Tibial nerve (tissue), 4 donors: ENCODE measurements around the gene SERPING1.

Experiments
- CTCF ChIP-seq, 5 experiments: fragments of 200-600 bp in 3 of 5; fragments of 450-650 bp in 2 of 5; sonication (generic) in 3 of 5; IDR thresholded peaks; one replicate each; pipeline ENCODE4 v1.5.1; 2016 to 2019; ENCODE audit warnings: antibody characterized with exemption in 5 of 5, mild to moderate bottlenecking in 3 of 5, moderate library complexity in 2 of 5
- EP300 ChIP-seq, 2 donors: sonication (generic); formaldehyde crosslinking; IDR thresholded peaks; one replicate each; pipeline ENCODE4 v1.6.1; 2017; ENCODE audit warnings: antibody characterized with exemption in 2 of 2, mild to moderate bottlenecking in 1 of 2
- POLR2A ChIP-seq, 2 donors: fragments of 450-650 bp; IDR thresholded peaks; one replicate each; pipeline ENCODE4 v1.6.1; 2017; ENCODE audit warnings: antibody characterized with exemption in 2 of 2, mild to moderate bottlenecking in 2 of 2, moderate library complexity in 2 of 2

GRCh38 chr11:57647372-57647771 lies 49.9 kb downstream of the SERPING1 start:
- no peak for TF ChIP-seq CTCF (IDR thresholded peaks at IDR 0.05)
- TF ChIP-seq EP300 (IDR thresholded peaks at IDR 0.05): no peak
- no peak for TF ChIP-seq POLR2A (IDR thresholded peaks at IDR 0.05)
